GM12873 (cell line): Measurements from ENCODE around the gene PEX6.
A peak's percentile ranks its signal among the peaks of the same experiment; 100 is the strongest.

Source experiments
- TF ChIP-seq, protein P1 (sequence below): IDR thresholded peaks from 2 replicates; pipeline ENCODE4 v1.5.1; 2012; ENCODE audit warnings: low read depth, mild to moderate bottlenecking, moderate library complexity, low read length, control low read depth; ENCODE audit not compliant: insufficient read depth; ENCODE audit errors: missing control alignments

PEX6 gene

GRCh38 chr6:42988486-42989020 is 9.6 kb upstream of the PEX6 start:
- TF ChIP-seq, protein P1, sequence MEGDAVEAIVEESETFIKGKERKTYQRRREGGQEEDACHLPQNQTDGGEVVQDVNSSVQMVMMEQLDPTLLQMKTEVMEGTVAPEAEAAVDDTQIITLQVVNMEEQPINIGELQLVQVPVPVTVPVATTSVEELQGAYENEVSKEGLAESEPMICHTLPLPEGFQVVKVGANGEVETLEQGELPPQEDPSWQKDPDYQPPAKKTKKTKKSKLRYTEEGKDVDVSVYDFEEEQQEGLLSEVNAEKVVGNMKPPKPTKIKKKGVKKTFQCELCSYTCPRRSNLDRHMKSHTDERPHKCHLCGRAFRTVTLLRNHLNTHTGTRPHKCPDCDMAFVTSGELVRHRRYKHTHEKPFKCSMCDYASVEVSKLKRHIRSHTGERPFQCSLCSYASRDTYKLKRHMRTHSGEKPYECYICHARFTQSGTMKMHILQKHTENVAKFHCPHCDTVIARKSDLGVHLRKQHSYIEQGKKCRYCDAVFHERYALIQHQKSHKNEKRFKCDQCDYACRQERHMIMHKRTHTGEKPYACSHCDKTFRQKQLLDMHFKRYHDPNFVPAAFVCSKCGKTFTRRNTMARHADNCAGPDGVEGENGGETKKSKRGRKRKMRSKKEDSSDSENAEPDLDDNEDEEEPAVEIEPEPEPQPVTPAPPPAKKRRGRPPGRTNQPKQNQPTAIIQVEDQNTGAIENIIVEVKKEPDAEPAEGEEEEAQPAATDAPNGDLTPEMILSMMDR = no peak

- TF ChIP-seq, protein P1 = no peak
Measured at GRCh38 chr6:42987533-42988451, 8.8 kb upstream of the PEX6 start.

DNA sequence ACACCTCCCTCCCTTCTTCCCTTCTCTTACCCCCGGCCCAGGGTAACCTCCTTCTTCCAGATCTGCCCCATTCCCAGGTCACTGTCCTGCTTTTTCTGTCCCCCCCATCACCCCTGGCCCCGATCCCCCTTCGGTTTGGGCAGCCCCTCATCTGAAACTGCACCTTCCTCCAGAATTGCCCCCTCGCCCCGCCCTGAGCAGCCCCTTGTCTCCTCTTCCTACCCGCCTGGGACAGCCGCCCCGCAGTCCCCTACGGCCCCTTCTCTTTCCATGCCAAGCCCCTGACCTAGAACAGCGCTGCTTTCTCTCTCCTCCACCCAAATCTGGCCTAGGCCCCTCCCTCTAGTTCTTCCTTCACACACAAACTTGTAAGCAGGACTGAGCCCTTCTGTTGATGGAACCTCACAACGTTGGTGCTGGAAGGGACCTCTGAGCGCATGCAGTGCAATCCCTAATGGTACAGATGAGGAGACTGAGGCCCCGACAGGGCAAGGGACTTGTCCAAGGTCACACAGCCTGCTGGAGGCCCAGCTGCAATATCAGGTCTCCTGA is 6.0 kb upstream of the PEX6 start:
- TF ChIP-seq, protein P1 = no peak

DNA sequence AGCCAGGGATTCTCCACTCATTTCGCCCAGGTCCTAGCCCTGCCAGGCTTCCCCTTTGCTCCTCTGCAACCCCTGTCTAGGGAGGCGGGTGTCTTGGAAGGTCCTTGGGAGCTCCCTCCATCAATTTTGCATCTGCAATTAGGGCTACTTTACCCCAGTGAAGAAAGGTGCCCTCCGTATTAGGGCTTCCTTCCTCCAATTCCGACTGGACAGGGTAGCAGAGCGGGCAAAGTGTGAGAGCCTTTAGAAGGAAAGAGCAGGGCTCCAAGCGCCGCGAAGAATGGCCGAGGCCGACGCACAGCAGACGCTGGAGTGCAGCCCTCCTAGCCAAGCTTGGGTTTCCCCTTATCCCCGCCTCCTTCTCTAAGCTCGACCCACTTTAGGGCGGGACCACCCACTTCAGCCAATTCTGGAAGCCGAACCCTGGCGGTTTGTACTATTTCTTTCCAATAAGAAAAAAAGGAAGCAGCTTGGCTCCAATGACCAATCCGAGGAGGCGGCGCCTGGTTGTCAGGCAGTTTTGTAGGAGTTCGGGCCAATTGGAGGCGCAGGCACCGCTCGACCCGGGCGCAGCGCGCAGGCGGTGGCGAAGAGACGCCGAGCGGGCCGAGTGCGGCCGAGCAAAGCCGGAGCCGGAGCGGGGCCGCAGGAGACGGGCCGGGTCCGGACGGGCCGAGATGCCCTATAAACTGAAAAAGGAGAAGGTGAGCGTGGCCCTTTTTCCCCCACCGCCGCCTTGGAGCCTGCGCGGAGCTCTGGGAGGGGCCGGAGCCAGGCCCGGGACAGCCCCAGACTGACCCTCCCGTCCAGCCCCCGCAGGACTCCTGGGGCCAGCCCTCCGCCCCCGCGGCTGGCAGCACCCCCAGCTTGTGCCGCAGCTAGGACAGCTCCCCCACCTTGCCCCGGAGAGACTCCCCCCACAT is 5.3 kb upstream of the PEX6 start, which contains the start of gene PPP2R5D:
TSS of gene PPP2R5D (plus strand) at position 570 of the 923 bp plus-strand sequence. CDS start at position 678, 108 bp downstream.
- TF ChIP-seq, protein P1 = no peak

DNA sequence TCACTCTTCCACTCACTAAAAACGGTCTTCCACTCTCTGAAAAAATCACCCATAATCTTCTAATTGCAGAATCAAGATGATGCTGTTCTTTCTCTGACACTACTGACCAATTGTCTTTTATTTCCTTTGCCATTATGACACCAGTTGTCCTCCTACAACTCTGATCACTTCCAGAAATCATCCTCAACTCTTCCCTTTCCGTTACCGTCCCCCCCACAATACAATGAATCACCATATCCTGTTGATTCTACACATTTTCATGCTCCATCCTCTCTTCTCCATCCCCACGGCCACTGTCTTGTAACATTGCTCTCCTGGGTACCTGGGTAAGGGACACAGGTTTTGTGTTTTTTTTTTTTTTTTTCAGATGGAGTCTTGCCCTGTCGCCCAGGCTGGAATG is 2.9 kb upstream of the PEX6 start:
- TF ChIP-seq, protein P1 = no peak

- TF ChIP-seq, protein P1 = peak; percentile 9
Measured at GRCh38 chr6:42979523-42980177, 669 bp upstream of the PEX6 start.
